GM12801 (cell line): Measurements from ENCODE around the gene HNF1B.

Source experiments
- CTCF ChIP-seq: IDR thresholded peaks from one replicate; pipeline ENCODE4 v1.5.1; 2011; ENCODE audit warnings: control low read depth; ENCODE audit not compliant: insufficient read length; ENCODE audit errors: extremely low read depth

The HNF1B gene

DNA sequence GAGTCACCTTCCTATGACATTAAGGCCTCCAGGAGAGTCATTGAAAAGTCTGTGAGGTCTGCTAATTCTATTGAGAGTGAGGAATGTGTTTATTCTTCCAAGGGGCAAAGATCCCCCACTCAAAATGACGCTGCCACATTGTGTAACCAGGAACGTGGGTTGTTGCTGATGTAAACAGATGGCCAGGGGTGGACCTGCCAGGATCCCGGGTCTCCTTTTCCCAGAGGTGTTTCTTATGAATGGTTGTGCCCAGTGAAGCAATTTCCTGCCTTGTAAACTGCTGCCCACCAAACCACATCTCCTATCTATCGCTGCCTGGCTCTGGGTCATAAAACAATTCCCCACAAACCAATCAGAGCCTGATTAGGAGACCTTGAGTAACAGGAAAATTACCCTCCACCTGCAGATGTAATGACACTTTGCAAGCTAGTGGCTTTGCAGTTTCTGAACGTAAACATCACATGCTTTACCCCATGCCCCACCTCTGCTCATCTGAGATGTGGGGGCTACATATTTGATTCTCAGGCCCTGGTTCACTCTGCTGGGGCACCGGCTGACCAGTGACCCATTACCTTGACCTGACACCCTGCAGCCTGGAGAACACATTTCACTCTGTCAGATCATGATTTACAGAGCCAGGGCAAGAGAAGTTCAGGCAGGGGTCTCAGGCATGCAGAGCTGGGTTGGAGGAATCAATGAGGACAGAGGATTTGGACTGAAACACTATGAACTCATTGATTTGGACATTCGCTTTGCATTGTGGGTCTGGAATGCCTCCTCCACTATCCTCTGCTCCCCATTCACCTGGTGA lies 68.5 kb downstream of the HNF1B start:
- TF ChIP-seq CTCF: no peak

GRCh38 chr17:37674511-37674910 lies 70.3 kb downstream of the HNF1B start:
- no peak for TF ChIP-seq CTCF

DNA sequence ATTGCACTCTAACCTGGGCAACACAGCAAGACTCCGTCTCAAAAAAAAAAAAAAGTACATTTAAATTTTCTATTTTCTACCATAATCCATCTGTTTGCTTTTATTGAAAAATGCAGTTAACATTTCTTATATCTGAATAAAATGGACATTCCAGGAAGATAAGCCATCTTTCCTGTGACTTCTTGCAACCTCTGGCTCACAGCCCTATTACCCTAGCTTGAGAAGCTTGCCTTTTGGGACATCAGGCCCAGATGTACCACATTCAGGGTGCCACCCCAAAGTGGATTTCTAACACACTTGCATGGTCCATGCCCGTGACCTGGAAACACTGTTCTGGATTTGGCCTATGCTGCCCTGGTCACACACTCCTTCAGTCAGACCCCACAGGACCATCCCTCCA lies 71.5 kb downstream of the HNF1B start:
- no peak for TF ChIP-seq CTCF

- TF ChIP-seq CTCF: no peak
These were observed 72.2 kb downstream of the HNF1B start for GRCh38 chr17:37672548-37673078.

- no peak for TF ChIP-seq CTCF
These were observed 72.9 kb downstream of the HNF1B start for GRCh38 chr17:37671824-37672547.

DNA sequence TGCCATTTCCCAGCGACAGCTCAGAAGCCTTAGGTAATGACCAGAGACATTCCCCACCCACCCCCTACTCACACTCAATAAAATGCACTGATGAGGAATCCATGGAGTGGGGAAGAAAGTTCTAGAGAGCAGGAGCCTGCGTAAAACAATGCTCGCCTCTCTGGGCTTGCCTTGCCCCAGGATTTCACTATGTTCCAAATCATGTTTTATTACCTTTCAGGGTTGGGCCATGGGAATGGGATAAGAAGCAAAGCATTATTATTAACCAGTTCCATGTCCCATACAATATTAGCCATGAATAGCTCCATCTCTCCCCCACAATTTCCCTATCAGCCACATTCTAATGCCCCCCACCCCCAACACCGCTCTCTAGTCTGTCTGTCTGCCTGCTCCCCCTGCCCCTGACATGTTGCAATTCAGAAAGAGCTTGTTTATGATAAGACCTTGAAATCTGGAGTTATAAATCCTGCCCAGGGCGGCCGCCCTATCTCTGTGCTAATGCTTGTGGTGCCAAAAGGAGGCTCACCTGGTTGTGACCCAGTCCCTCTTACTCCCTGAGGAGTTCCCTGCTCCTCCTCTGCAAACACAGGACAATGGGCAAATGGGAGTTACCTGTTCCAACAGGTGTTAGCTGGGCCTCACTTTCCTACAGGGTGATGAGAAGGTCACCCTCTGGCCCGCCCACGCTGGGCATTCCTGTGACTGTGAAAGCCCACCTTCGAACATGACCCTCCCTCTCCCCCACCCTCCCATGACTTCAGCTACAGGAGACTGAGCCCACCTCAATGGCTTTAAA lies 73.6 kb downstream of the HNF1B start:
- no peak for TF ChIP-seq CTCF

- no peak for TF ChIP-seq CTCF
These were observed 77.8 kb downstream of the HNF1B start for GRCh38 chr17:37667039-37667438.
